Cardiac fibroblast (primary cell): ENCODE measurements around the gene RER1.

ENCODE experiments used
- DNase-seq, 2 donors: peaks; one replicate each; pipeline versions ENCODE4 v3.0.0 to v3.0.0-alpha.2; 2010; ENCODE audit warnings: low read depth in 2 of 2
- H3K4me3 ChIP-seq, 2 donors: replicated peaks in 1 of 2; 1 replicate in 1 of 2; 2 replicates in 1 of 2; pipeline ENCODE4 v1.5.1; 2011; ENCODE audit warnings: low read depth in 2 of 2, low read length in 2 of 2, mild to moderate bottlenecking in 2 of 2, moderate library complexity in 1 of 2
- TF ChIP-seq, protein P1 (sequence below): IDR thresholded peaks from one replicate; pipeline ENCODE4 v1.5.1; 2011; ENCODE audit warnings: low read depth, mild to moderate bottlenecking, low read length, inconsistent platforms

Gene RER1

GRCh38 chr1:2345297-2346075 is 46.2 kb upstream of the RER1 start:
- no peak overlapping the region for H3K4me3 ChIP-seq
- DNase-seq, result no peak
- TF ChIP-seq, protein P1, sequence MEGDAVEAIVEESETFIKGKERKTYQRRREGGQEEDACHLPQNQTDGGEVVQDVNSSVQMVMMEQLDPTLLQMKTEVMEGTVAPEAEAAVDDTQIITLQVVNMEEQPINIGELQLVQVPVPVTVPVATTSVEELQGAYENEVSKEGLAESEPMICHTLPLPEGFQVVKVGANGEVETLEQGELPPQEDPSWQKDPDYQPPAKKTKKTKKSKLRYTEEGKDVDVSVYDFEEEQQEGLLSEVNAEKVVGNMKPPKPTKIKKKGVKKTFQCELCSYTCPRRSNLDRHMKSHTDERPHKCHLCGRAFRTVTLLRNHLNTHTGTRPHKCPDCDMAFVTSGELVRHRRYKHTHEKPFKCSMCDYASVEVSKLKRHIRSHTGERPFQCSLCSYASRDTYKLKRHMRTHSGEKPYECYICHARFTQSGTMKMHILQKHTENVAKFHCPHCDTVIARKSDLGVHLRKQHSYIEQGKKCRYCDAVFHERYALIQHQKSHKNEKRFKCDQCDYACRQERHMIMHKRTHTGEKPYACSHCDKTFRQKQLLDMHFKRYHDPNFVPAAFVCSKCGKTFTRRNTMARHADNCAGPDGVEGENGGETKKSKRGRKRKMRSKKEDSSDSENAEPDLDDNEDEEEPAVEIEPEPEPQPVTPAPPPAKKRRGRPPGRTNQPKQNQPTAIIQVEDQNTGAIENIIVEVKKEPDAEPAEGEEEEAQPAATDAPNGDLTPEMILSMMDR, result no peak

DNA sequence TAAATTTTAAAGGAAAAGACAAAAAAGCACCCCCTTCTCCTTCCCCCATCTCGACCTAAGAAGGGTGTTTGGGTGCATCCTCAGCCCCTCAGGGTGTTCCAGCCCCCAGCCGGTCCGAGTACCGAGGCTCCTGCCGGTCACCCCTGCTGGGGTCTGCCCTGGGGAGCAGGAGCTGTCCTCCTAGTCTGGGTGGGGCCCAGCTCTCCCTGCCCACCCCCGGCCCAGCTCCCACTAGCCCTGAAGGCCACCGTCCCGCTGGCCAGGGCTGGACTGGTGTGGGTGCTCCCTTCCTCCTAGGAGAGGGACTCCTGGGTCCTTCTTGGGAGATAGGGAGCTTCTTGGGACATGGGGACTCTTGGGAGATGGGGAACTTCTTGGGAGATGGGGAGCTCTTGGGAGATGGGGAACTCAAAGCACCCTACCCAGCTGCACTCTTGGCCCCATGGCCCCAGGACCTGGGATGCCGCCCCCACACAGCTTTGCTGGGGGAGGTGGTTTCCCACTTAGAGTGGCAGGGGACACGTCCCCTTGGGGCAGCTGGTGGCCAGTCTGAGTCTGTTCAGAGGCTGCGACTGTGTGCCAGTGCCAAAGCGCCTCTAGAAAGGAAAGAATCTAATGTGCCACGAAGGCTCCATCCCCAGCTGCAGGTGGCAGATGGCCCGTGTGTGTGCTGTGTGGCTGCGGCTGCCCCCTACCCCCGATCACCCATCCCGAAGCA is 44.8 kb upstream of the RER1 start:
- H3K4me3 ChIP-seq, result no peak overlapping the region
- DNase-seq, result no peak
- TF ChIP-seq, protein P1, result no peak

DNA sequence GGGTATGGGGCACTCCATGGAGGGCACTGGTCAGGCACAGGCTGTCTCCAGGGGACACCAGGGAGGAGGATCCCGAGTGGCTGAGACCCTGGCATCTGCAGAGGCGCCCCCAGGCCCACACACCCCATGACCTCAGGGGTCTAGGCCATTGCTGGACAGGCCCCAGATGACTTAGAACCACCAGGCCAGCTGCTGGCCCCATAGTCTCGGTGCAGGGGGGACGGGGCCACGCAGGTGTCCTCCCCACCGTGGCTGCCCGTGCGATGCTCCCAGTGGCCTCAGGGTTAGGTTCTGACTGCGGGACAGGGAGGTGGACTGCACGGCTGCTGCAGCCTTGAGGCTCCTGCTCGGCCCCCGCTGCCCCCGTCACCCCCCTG is 44.2 kb upstream of the RER1 start:
- DNase-seq, result no peak
- TF ChIP-seq, protein P1, result no peak
- H3K4me3 ChIP-seq, result no peak overlapping the region

- no peak overlapping the region for H3K4me3 ChIP-seq
- TF ChIP-seq, protein P1, result no peak
- DNase-seq, result no peak
Observed at GRCh38 chr1:2347896-2348295, 43.7 kb upstream of the RER1 start.

- TF ChIP-seq, protein P1, result no peak
- no peak overlapping the region for H3K4me3 ChIP-seq
- no peak for DNase-seq
Observed at GRCh38 chr1:2348346-2349325, 43.0 kb upstream of the RER1 start.

- no peak overlapping the region for H3K4me3 ChIP-seq
- TF ChIP-seq, protein P1, result no peak
- no peak for DNase-seq
Observed at GRCh38 chr1:2349806-2350205, 41.8 kb upstream of the RER1 start.
